Left forelimb (tissue), 1 donor: Measurements from ENCODE around the gene MGRN1.
"Not testable (repeated sequence)": the region's sequence is repeated elsewhere in the genome, so short reads cannot be mapped to it uniquely, and the experiment has no call there.

ENCODE experiments used
- DNase-seq: peaks from one replicate; pipeline ENCODE4 v3.0.0-alpha.2; 2018; ENCODE audit warnings: low spot score

Gene MGRN1

GRCh38 chr16:4734063-4734729 is 109.6 kb downstream of the MGRN1 start, which contains the start of the genes ANKS3 and DNAAF8:
TSS of gene ANKS3 (minus strand) at chr16:4734271. CDS start at chr16:4730149, 4,122 bp downstream.
TSS of gene DNAAF8 (plus strand) at chr16:4734537. CDS start at chr16:4736515, 1,978 bp downstream.
- DNase-seq, result peak; percentile 94

GRCh38 chr16:4734730-4735535 is 110.3 kb downstream of the MGRN1 start:
- peak; percentile 93 for DNase-seq

GRCh38 chr16:4736546-4736945 is 111.9 kb downstream of the MGRN1 start:
- no peak for DNase-seq

- DNase-seq, result no peak
Measured at GRCh38 chr16:4737545-4737944, 112.9 kb downstream of the MGRN1 start.

GRCh38 chr16:4738370-4738769 is 113.7 kb downstream of the MGRN1 start:
- DNase-seq, result not testable (repeated sequence)
